ENCODE data around the gene OR2W3. TPM values are rescaled to one million over a fixed set of nuclear protein-coding genes. Genes with fewer than 3 reads are reported as not detected.

Gene OR2W3
- total RNA-seq, 2 donors from 2014 or later: 0.82 to 0.96 TPM

- Histone ChIP-seq H3K27ac (no peak overlapping the region), H3K4me1 (no peaks in the 10 kb centered on the region), H3K9ac (ENCODE audit: low read depth in 2 of 2, low read length in 2 of 2) (no peak overlapping the region), H3K27me3 (no peaks in the 10 kb centered on the region), H3K4me3 (no peak overlapping the region), H3K36me3 (no peaks in the 10 kb centered on the region), H3K9me3 (no peaks in the 10 kb centered on the region)
- no peak for DNase-seq
- intact Hi-C loops (cut with DNase I): no loop called here
- TF ChIP-seq CTCF (IDR thresholded peaks at IDR 0.05): no peak
Measured at GRCh38 chr1:247914941-247915662, 19.7 kb downstream of the OR2W3 start.

GRCh38 chr1:247919952-247920351 is 24.6 kb downstream of the OR2W3 start, which contains the start of gene OR2T8:
OR2T8 (plus strand) TSS chr1:247920252; CDS start chr1:247921018, 766 bp downstream.
- no peaks in the 10 kb centered on the region for H3K36me3 ChIP-seq
- TF ChIP-seq CTCF (IDR thresholded peaks at IDR 0.05): no peak
- no peak for DNase-seq

GRCh38 chr1:247923941-247924340 is 28.6 kb downstream of the OR2W3 start:
- intact Hi-C loops (cut with DNase I): no loop called here
- H3K27me3 ChIP-seq: no peaks in the 10 kb centered on the region
- TF ChIP-seq CTCF (IDR thresholded peaks at IDR 0.05): no peak

More at GRCh38 chr1:247919952-247920351, 24.6 kb downstream of the OR2W3 start, which contains the start of gene OR2T8:
- Histone ChIP-seq H3K4me1 (no peaks in the 10 kb centered on the region), H3K9ac (ENCODE audit: low read depth in 2 of 2, low read length in 2 of 2) (no peak within 1 kb of the TSS), H3K27ac (no peak within 1 kb of the TSS), H3K9me3 (no peaks in the 10 kb centered on the region), H3K4me3 (no peak within 1 kb of the TSS), H3K27me3 (no peaks in the 10 kb centered on the region)
- intact Hi-C loops (cut with DNase I): no loop called here

GRCh38 chr1:247924868-247925267 is 29.5 kb downstream of the OR2W3 start, which contains the start of gene OR2AJ1:
OR2AJ1 (plus strand) TSS chr1:247924889; CDS start chr1:247933769, 8,880 bp downstream.
- no peak within 1 kb of the TSS for H3K4me3 ChIP-seq

More at GRCh38 chr1:247923941-247924340, 28.6 kb downstream of the OR2W3 start:
- H3K36me3 ChIP-seq: no peaks in the 10 kb centered on the region
- no peak overlapping the region for H3K9ac ChIP-seq (ENCODE audit: low read depth in 2 of 2, low read length in 2 of 2)
- DNase-seq: no peak
- H3K9me3 ChIP-seq: no peaks in the 10 kb centered on the region
- no peak overlapping the region for H3K4me3 ChIP-seq
- H3K4me1 ChIP-seq: no peaks in the 10 kb centered on the region
- no peak overlapping the region for H3K27ac ChIP-seq

GRCh38 chr1:247933989-247934388 is 38.6 kb downstream of the OR2W3 start:
- DNase-seq: no peak
- Histone ChIP-seq H3K9ac (ENCODE audit: low read depth in 2 of 2, low read length in 2 of 2) (no peak overlapping the region), H3K4me1 (no peaks in the 10 kb centered on the region), H3K27me3 (no peaks in the 10 kb centered on the region), H3K36me3 (no peaks in the 10 kb centered on the region), H3K4me3 (no peak overlapping the region), H3K27ac (no peak overlapping the region), H3K9me3 (no peaks in the 10 kb centered on the region)
- TF ChIP-seq CTCF (IDR thresholded peaks at IDR 0.05): no peak
- intact Hi-C loops (cut with DNase I): no loop called here

More at GRCh38 chr1:247924868-247925267, 29.5 kb downstream of the OR2W3 start, which contains the start of gene OR2AJ1:
- TF ChIP-seq CTCF (IDR thresholded peaks at IDR 0.05): no peak
- Histone ChIP-seq H3K9me3 (no peaks in the 10 kb centered on the region), H3K4me1 (no peaks in the 10 kb centered on the region), H3K9ac (ENCODE audit: low read depth in 2 of 2, low read length in 2 of 2) (no peak within 1 kb of the TSS), H3K36me3 (no peaks in the 10 kb centered on the region), H3K27me3 (no peaks in the 10 kb centered on the region), H3K27ac (no peak within 1 kb of the TSS)
- DNase-seq: no peak
- intact Hi-C loops (cut with DNase I): no loop called here

All from colonic mucosa (tissue), 4 donors.